IPS DF 6.9 (cell line): ENCODE results near the gene WWOX.

Source experiments
- DNase-seq: peaks from one replicate; pipeline ENCODE4 v3.0.0-alpha.2; 2013; ENCODE audit warnings: low read depth, low spot score
- H3K27ac ChIP-seq: one replicate; pipeline ENCODE4 v1.5.1; 2013; ENCODE audit warnings: low read length, control low read depth
- H3K27me3 ChIP-seq: 2 replicates; pipeline ENCODE4 v1.6.1; 2013; ENCODE audit warnings: mild to moderate bottlenecking, low read length; ENCODE audit not compliant: control insufficient read depth, insufficient read depth
- H3K36me3 ChIP-seq: 2 replicates; pipeline ENCODE4 v1.6.1; 2013; ENCODE audit warnings: low read length; ENCODE audit not compliant: control insufficient read depth, insufficient read depth
- H3K4me1 ChIP-seq: 2 replicates; pipeline ENCODE4 v1.6.1; 2013; ENCODE audit warnings: low read length; ENCODE audit not compliant: control insufficient read depth, insufficient read depth
- H3K4me3 ChIP-seq: 2 replicates; pipeline ENCODE4 v1.5.1; 2013; ENCODE audit warnings: mild to moderate bottlenecking, low read length
- H3K9me3 ChIP-seq: 2 replicates; pipeline ENCODE4 v1.6.1; 2013; ENCODE audit warnings: low read length, inconsistent platforms; ENCODE audit not compliant: control insufficient read depth, insufficient read depth
- WGBS: extraction: QIAGEN DNeasy Blood & Tissue Kit; methylation state at CpG from one replicate; pipeline ENCODE4 v1.1.7; 2013; ENCODE audit warnings: mixed read lengths, missing lambda C conversion rate; ENCODE audit not compliant: insufficient read length, insufficient coverage; 5-methylcytosine and 5-hydroxymethylcytosine counted together

Gene WWOX

GRCh38 chr16:78607465-78607864 lies 508.0 kb downstream of the WWOX start:
- DNase-seq: no peak
- Histone ChIP-seq H3K4me3 (no peak overlapping the region), H3K27me3 (no peaks in the 10 kb centered on the region), H3K36me3 (no peaks in the 10 kb centered on the region), H3K9me3 (no peaks in the 10 kb centered on the region), H3K4me1 (peaks cover 9% of the 10 kb centered on the region; the same call in 1 of the 2 replicates), H3K27ac (no peak overlapping the region)
- no CpG with 5 or more reads among the region's 6 CpGs for WGBS

- Histone ChIP-seq H3K9me3 (no peaks in the 10 kb centered on the region), H3K36me3 (no peaks in the 10 kb centered on the region), H3K4me3 (no peak overlapping the region), H3K4me1 (peaks cover 9% of the 10 kb centered on the region; the same call in 1 of the 2 replicates), H3K27me3 (no peaks in the 10 kb centered on the region), H3K27ac (no peak overlapping the region)
- no CpG with 5 or more reads among the region's 9 CpGs for WGBS
- no peak for DNase-seq
Measured at GRCh38 chr16:78608305-78608776, 508.9 kb downstream of the WWOX start.

DNA sequence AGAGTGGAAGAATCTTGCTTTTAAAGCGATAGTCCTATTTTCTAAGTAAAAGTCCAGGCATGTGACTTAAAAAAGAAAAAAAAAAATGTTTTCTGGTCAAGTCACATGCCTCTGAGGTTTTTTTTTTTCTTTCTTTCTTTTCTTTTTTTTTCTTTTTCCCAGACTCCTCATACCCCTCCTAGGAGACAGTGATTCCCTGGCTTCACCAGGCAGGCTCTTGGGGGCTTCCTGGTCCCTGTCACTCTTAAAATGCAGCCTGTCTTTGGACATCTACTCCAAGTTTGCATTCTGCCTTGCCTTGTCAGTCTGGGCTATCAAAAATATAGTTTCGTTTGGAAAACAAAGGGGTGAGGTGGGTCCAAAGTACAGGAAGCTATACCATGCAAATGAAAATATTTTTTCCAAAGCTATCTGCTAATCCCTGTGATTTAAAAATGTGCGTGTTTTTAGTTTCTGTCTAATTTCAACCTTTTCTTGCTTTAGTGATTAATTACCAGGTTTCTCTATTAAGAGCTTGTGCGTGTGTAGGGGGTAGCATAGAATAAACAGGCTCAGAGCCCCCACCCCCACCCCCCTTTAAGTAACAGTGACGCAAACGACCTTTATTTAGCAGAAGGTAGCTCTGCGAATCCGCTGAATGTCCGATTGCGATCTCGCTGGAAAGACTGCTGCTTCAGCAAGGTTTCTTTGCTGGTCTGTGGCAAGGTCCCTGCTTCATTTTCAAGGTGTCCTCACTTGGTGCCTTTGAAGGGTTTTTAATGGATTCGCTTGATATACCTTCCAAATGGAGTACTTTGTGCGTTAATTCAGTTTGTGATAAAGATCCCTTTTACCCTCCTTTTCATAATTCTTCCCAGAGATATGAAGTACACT lies 510.2 kb downstream of the WWOX start:
- no peak for DNase-seq
- Histone ChIP-seq H3K36me3 (no peaks in the 10 kb centered on the region), H3K27ac (no peak overlapping the region), H3K4me1 (peaks cover 9% of the 10 kb centered on the region; the same call in 1 of the 2 replicates), H3K4me3 (no peak overlapping the region), H3K9me3 (no peaks in the 10 kb centered on the region), H3K27me3 (no peaks in the 10 kb centered on the region)
- WGBS: no CpG with 5 or more reads among the region's 13 CpGs

DNA sequence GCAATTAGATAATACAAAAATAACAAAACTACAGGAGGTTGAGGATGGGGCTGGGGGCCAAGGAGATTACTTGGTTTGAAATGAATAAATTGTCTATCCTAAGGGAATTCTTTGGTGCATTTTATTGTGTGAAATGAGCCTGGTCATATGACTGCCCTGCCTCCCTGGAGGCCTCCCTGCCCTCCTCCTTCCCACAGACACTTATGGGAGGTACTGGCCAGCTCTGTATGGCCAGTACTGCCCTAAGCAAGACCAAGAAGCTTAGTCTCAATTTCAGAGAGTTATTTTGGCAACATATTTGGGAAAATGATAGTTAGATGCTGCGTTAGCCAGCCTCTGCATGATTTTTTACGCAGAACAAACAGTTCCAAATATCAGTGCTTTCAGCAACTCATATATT lies 511.9 kb downstream of the WWOX start:
- Histone ChIP-seq H3K4me1 (peaks cover 9% of the 10 kb centered on the region; the same call in 1 of the 2 replicates), H3K27me3 (no peaks in the 10 kb centered on the region), H3K9me3 (no peaks in the 10 kb centered on the region), H3K4me3 (no peak overlapping the region), H3K27ac (no peak overlapping the region), H3K36me3 (no peaks in the 10 kb centered on the region)
- DNase-seq: no peak
- WGBS: no CpG with 5 or more reads among the region's 2 CpGs

GRCh38 chr16:78619811-78620210 lies 520.4 kb downstream of the WWOX start:
- no peak overlapping the region for H3K4me3 ChIP-seq
- H3K4me1 ChIP-seq: no peaks in the 10 kb centered on the region
- no peaks in the 10 kb centered on the region for H3K9me3 ChIP-seq
- H3K27me3 ChIP-seq: no peaks in the 10 kb centered on the region
- no CpG with 5 or more reads among the region's 3 CpGs for WGBS
- no peak for DNase-seq
- no peak overlapping the region for H3K27ac ChIP-seq
- no peaks in the 10 kb centered on the region for H3K36me3 ChIP-seq

DNA sequence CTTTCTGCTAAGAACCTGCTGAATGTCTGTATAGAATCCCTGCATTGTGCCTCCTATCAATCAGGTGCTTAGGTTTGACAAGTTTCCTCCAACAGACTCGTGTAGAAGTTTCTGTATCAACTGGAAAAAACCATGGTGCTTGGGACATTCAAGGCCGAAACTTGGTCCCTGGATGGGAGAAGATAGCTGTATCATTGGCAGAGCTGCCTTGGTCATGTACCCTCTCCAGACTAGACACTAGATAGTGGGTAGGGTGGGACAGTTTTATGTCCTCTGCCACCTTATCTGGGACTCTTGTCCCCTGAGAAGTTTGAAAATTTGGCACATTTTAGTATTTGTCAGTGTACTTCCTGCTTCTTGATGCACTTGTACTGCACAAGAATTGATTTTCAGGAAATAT lies 520.8 kb downstream of the WWOX start:
- no peaks in the 10 kb centered on the region for H3K27me3 ChIP-seq
- no peak overlapping the region for H3K27ac ChIP-seq
- H3K9me3 ChIP-seq: no peaks in the 10 kb centered on the region
- H3K4me1 ChIP-seq: no peaks in the 10 kb centered on the region
- WGBS: no CpG with 5 or more reads among the region's 2 CpGs
- DNase-seq: no peak
- no peaks in the 10 kb centered on the region for H3K36me3 ChIP-seq
- H3K4me3 ChIP-seq: no peak overlapping the region

GRCh38 chr16:78623796-78624195 lies 524.3 kb downstream of the WWOX start:
- H3K4me1 ChIP-seq: no peaks in the 10 kb centered on the region
- H3K27me3 ChIP-seq: no peaks in the 10 kb centered on the region
- no peak overlapping the region for H3K27ac ChIP-seq
- no CpG with 5 or more reads among the region's 2 CpGs for WGBS
- DNase-seq: no peak
- no peak overlapping the region for H3K4me3 ChIP-seq
- H3K36me3 ChIP-seq: no peaks in the 10 kb centered on the region
- no peaks in the 10 kb centered on the region for H3K9me3 ChIP-seq

DNA sequence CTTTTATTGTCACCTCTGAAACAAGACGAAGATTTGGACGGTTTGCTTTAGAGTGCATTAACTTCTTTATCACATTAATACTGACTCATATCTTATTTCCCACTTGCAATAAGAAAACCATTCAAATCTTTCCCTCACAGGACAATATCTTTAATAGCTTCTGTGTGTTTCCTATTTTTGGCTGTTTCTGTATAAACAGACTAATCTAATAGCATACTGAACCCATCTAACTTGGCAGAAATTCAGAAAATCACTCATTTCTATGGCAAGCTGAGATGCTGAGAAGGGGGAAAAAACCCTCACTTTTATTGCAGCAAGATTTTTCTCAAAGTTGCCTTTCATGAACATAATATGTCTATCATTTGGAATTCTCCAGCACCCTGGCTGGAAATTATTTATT lies 524.9 kb downstream of the WWOX start:
- H3K4me1 ChIP-seq: no peaks in the 10 kb centered on the region
- H3K9me3 ChIP-seq: no peaks in the 10 kb centered on the region
- no peak overlapping the region for H3K27ac ChIP-seq
- H3K27me3 ChIP-seq: no peaks in the 10 kb centered on the region
- no CpG with 5 or more reads among the region's 2 CpGs for whole genome bisulfite sequencing
- H3K36me3 ChIP-seq: no peaks in the 10 kb centered on the region
- no peak for DNase-seq
- no peak overlapping the region for H3K4me3 ChIP-seq

- H3K27ac ChIP-seq: no peak overlapping the region
- H3K36me3 ChIP-seq: no peaks in the 10 kb centered on the region
- no peak overlapping the region for H3K4me3 ChIP-seq
- H3K9me3 ChIP-seq: no peaks in the 10 kb centered on the region
- H3K4me1 ChIP-seq: no peaks in the 10 kb centered on the region
- no peaks in the 10 kb centered on the region for H3K27me3 ChIP-seq
- no peak for DNase-seq
- WGBS: no CpG with 5 or more reads among the region's 8 CpGs
Measured at GRCh38 chr16:78628461-78629045, 529.1 kb downstream of the WWOX start.

GRCh38 chr16:78629173-78629572 lies 529.7 kb downstream of the WWOX start:
- no peak overlapping the region for H3K4me3 ChIP-seq
- no CpG with 5 or more reads among the region's 1 CpG for WGBS

More at GRCh38 chr16:78629173-78629572, 529.7 kb downstream of the WWOX start:
- H3K27ac ChIP-seq: no peak overlapping the region
- no peaks in the 10 kb centered on the region for H3K9me3 ChIP-seq
- no peaks in the 10 kb centered on the region for H3K36me3 ChIP-seq
- DNase-seq: no peak
- H3K27me3 ChIP-seq: no peaks in the 10 kb centered on the region
- no peaks in the 10 kb centered on the region for H3K4me1 ChIP-seq
